ENCODE data around the gene LAMC2.

Gene LAMC2

GRCh38 chr1:183247931-183248330, 61.9 kb downstream of the LAMC2 start:
- no peak for TF ChIP-seq CTCF (IDR thresholded peaks at IDR 0.05; ENCODE audit: control insufficient read depth, extremely low read depth, insufficient read depth)
- no peak overlapping the region for H3K4me3 ChIP-seq (ENCODE audit: low read depth, low read length)
- no peak for DNase-seq (ENCODE audit: low read depth)

GRCh38 chr1:183248989-183249691, 63.1 kb downstream of the LAMC2 start:
- no peak for TF ChIP-seq CTCF (IDR thresholded peaks at IDR 0.05; ENCODE audit: control insufficient read depth, extremely low read depth, insufficient read depth)
- no peak overlapping the region for H3K4me3 ChIP-seq (ENCODE audit: low read depth, low read length)
- DNase-seq (ENCODE audit: low read depth) = no peak

GRCh38 chr1:183249941-183250452, 63.9 kb downstream of the LAMC2 start:
- H3K4me3 ChIP-seq (ENCODE audit: low read depth, low read length) = no peak overlapping the region
- DNase-seq (ENCODE audit: low read depth) = no peak
- no peak for TF ChIP-seq CTCF (IDR thresholded peaks at IDR 0.05; ENCODE audit: control insufficient read depth, extremely low read depth, insufficient read depth)

- no peak for TF ChIP-seq CTCF (IDR thresholded peaks at IDR 0.05; ENCODE audit: control insufficient read depth, extremely low read depth, insufficient read depth)
- DNase-seq (ENCODE audit: low read depth) = no peak
- no peak overlapping the region for H3K4me3 ChIP-seq (ENCODE audit: low read depth, low read length)
Measured at GRCh38 chr1:183251101-183251958, 65.3 kb downstream of the LAMC2 start.

DNA sequence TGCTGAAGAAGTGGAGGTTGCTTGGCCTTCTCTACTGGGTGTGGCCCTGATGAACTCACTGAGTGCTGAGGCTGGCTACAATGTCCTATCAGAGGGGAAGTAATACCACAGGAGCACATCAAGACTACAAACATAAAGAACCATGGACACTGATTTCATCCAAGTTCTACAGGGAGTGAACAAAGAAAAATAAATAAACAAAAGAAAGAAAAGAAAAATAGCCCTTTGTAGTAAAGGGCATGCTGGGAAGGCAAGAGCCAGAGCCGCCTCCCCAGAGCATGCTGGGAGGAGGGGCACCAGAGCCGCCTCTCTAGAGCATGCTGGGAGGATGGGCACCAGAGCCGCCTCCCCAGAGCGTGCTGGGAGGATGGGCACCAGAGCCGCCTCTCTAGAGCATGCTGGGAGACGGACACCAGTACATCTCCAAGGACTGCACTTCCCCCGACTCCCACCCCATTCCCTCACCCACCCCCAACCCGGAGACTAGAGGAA, 65.9 kb downstream of the LAMC2 start:
- DNase-seq (ENCODE audit: low read depth) = no peak
- H3K4me3 ChIP-seq (ENCODE audit: low read depth, low read length) = no peak overlapping the region
- no peak for TF ChIP-seq CTCF (IDR thresholded peaks at IDR 0.05; ENCODE audit: control insufficient read depth, extremely low read depth, insufficient read depth)

DNA sequence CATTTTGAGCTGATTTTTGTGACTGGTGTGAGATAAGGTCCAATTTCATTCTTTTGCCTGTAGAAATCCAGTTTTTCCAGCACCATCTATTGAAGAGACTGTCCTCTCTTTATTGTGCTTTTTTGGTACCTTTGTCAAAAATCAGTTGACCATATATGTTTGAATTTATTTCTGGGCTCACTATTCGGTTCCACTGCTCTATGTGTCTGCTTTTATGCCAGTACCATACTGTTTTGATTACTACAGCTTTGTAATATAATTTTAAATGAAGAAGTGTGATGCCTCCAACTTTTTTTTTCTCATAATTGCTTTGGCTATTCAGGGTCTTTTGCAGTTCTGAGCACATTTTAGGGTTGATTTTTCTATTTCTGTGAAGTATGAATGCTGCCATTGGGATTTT, 69.0 kb downstream of the LAMC2 start:
- TF ChIP-seq CTCF (IDR thresholded peaks at IDR 0.05; ENCODE audit: control insufficient read depth, extremely low read depth, insufficient read depth) = no peak
- no peak overlapping the region for H3K4me3 ChIP-seq (ENCODE audit: low read depth, low read length)
- DNase-seq (ENCODE audit: low read depth) = no peak
